Measurements from ENCODE around the gene GLUD2.
"Not testable (repeated sequence)": the region's sequence is repeated elsewhere in the genome, so short reads cannot be mapped to it uniquely, and the experiment has no call there.

GLUD2 gene

DNA sequence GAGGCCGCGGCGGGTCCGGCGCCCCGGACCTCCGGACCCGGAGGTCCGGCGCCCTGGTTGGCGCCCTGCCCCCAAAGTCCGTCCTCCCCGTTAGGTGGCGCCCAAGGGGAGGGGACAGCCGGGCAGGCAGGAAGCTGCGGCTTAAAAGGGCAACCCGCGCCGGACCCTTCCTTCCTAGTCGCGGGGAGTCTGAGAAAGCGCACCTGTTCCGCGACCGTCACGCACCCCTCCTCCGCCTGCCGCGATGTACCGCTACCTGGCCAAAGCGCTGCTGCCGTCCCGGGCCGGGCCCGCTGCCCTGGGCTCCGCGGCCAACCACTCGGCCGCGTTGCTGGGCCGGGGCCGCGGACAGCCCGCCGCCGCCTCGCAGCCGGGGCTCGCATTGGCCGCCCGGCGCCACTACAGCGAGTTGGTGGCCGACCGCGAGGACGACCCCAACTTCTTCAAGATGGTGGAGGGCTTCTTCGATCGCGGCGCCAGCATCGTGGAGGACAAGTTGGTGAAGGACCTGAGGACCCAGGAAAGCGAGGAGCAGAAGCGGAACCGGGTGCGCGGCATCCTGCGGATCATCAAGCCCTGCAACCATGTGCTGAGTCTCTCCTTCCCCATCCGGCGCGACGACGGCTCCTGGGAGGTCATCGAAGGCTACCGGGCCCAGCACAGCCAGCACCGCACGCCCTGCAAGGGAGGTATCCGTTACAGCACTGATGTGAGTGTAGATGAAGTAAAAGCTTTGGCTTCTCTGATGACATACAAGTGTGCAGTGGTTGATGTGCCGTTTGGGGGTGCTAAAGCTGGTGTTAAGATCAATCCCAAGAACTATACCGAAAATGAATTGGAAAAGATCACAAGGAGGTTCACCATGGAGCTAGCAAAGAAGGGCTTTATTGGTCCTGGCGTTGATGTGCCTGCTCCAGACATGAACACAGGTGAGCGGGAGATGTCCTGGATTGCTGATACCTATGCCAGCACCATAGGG lies at the start of gene GLUD2:
GLUD2 (plus strand) TSS at position 170 of the 979 bp plus-strand sequence; CDS start at position 245, 75 bp downstream.
- DNase-seq: not testable (repeated sequence)

DNA sequence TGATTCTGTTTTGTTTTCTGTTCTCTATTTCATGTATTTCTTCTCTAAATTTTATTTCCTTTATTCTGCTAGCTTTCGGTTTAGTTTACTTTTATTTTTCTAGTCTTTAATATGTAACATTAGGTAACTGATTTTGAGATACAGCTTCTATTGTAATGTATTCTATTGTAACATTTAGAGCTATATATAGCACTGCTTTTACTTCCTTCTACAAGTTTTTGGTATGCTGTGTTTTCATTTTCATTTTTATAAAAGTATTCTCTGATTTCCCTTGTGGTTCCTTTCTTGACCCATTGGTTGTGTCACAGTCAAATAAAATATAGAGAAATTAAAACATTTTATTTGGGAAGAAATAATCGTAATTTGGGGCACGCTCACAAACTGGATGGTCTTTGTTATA lies 48.0 kb upstream of the GLUD2 start:
- no peak for DNase-seq

- peak; percentile 15 for DNase-seq
Measured at GRCh38 chrX:121000589-121000988, 46.8 kb upstream of the GLUD2 start.

- no peak for DNase-seq
Measured at GRCh38 chrX:121008920-121009319, 38.5 kb upstream of the GLUD2 start.

DNA sequence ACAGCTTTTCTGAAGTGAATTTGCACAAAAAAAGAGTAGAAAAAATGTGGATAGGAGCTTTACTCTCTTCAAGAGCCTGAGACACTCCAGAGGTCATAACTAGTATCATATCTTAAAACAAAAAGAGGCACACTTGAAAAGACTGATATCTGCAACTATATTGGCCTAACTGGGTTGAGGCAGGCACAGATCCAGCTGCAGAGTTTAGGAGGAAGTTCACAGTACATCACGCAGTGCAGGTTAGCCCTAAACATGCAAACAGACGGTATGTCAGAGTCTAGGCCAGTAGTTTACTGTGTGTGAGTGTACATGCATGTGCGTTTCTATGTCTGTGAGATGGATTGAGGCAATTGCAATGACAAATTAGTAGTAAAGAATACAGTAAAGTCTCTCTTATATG lies 37.6 kb upstream of the GLUD2 start:
- DNase-seq: no peak

- DNase-seq: no peak
Measured at GRCh38 chrX:121010218-121010617, 37.2 kb upstream of the GLUD2 start.

- no peak for DNase-seq
Measured at GRCh38 chrX:121011254-121011653, 36.2 kb upstream of the GLUD2 start.

DNA sequence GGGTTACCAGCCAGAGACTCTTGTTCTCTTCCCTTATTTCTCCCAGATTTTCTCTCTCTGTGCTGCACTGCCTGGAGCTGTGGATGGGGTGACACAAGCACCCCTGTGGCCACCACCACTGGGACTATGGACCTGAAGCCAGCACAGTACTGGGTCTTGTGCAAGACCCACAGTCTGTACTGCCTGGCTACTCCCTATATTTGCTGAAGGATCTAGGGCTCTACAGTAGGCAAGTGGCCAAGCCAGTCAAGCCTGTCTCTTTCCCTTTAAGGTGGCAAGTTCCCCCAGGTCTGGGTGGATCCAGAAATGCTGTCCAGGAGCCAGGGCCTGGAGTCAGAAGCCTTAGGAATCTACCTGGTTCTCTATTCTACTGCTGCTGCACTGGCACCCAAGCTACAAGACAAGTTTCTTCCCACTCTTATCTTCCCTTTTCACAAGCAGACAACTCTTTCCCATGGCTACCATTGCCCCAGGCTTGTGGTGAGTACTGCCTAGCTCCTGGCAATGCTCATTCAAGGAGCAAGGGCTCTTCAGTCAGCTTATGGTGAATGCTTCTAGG lies 33.4 kb upstream of the GLUD2 start:
- DNase-seq: no peak

GRCh38 chrX:121014826-121015225 lies 32.6 kb upstream of the GLUD2 start:
- no peak for DNase-seq

DNA sequence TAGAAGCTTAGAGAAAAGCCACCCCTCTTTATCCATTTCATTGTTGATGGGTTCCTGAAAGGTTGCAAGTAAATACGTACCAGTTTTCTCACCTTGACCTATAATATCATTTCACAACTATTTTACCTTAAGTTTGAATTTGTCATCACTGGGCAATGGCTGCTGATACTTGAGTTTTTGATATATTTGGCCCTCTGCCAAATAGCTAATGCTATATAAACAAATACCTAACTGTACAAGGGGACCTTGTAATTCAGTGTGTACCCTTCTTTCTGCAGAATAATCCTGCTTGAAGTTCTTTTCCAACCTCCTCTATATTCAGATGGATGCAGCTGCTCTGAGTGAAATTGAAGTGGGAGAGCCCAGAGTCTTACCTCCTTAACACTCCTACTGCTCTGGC lies 19.0 kb upstream of the GLUD2 start:
- DNase-seq: no peak

- no peak for DNase-seq
Measured at GRCh38 chrX:121030083-121030482, 17.3 kb upstream of the GLUD2 start.

DNA sequence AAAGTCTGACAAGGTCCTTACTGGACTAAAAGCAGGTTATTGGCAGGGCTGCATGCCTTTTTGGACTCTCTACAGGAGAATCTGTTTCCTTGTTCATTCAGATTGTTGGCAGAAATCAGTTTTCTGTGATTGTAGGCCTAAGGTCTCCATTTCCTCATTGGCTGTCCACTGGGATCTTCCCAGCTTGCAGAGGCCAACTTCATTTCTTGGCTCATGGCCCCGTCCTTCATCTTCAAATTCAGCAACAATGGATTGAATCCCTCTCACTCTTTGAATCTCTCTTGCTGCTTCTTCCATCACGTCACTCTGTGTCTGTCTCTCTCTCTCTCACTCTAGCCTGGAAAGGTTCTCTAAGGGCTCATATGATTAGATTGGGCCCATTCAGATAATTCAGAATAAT lies 14.9 kb upstream of the GLUD2 start:
- DNase-seq: no peak

- DNase-seq: no peak
Measured at GRCh38 chrX:121036137-121036536, 11.3 kb upstream of the GLUD2 start.

GRCh38 chrX:121036951-121037350 lies 10.5 kb upstream of the GLUD2 start:
- no peak for DNase-seq

DNA sequence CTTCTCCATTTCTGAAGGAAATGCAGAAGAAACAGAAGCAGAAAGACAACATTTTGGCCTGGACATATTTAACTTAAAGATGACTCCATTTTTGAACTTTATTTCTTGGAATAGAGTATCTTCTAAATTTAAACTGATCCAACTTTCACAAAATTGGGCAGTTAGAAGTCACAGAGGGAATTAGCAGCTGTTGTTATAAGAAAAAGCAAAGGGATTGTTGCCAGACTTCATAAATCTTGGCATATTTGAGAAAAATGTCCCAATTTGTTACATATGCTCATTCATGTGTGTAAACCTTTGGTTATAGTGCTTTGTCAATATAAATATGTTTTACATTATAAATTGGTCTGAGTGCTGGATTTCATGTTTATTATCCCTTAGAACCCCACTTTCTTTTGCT lies 3.4 kb downstream of the GLUD2 start:
- no peak for DNase-seq

DNA sequence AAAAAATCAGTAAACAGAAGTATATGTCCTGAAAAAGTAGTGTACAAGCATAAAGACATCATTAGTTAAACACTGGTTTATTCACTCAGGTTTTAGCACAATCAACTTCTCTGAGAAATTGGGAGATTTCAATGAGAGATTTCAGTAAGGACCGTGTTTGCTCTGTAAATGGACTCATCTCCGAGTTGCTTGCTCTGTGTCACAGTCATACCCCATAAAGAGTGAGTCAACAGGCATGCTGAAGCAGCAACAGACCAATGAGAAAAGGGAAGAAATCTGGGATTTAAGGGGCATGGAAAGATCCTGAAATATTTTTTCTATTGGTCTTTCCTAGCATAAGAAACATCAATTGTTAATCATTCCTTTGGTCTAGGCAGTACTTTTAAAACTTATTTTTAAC lies 4.7 kb downstream of the GLUD2 start:
- no peak for DNase-seq

- no peak for DNase-seq
Measured at GRCh38 chrX:121062289-121062688, 14.9 kb downstream of the GLUD2 start.

GRCh38 chrX:121064579-121064978 lies 17.2 kb downstream of the GLUD2 start:
- DNase-seq: no peak

- DNase-seq: peak; percentile 86
Measured at GRCh38 chrX:121084247-121084646, 36.8 kb downstream of the GLUD2 start.

DNA sequence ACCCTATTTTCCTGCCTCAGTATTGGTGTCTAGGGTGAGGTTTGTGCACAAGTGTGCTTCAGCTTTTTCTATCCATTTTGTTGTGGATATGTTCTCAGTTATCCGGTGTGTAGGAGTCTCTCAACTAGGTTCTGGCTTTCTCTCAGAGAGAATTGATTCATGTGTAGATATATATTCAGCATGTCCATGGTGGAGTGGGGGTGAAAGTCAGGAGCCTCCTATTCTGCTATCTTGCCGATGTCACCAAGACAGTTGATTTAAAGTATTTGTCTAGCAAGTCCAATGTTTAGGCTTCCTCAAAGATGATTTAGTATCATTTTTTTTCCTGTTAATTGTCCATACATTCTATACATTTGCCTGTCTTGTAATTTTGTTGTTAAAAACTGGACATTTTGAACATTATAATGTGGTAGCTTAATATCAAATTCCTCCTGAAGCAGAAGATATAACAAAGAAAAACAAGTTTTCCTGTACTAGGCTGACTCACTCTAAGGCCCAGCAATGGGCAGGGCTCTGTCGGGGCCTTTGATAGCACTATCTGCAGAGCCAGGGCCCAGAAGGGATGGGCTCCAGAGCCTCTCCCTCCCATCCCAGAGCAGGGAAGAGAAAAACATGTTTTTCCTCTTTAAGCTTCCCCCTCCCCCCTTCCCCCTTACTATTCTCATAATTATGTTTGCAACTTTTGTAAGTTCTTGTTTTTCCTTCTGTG lies 37.6 kb downstream of the GLUD2 start:
- DNase-seq: no peak

GRCh38 chrX:121085612-121086010 lies 38.2 kb downstream of the GLUD2 start:
- DNase-seq: no peak

DNA sequence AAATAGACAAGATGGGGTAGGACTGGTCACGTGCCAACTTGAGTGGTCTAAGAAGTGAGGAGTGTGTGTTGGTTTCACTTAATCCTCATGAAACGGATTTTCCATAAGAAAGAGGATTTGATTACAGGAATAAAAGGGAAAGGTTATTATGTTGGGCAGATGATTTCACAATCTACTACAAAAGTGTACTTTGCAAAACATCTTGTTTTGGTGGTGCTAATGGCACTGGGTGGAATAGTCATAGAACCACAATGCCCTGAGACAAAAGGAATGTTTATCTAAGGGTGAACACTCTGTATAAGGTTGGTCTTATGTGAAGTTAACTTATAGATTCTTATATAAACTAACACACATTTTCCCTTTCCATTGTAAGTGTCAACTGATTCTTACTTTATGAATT lies 45.6 kb downstream of the GLUD2 start:
- no peak for DNase-seq

Measured in DMS153 (cell line).